SJCRH30 (cell line): ENCODE data around the gene SOS2. TPM values are rescaled to one million over a fixed set of nuclear protein-coding genes. Genes with fewer than 3 reads are reported as not detected.

Source experiments
- DNase-seq, 2 experiments: peaks; one replicate each; pipeline ENCODE4 v3.0.0-alpha.2; 2015 to 2020
- H3K27ac ChIP-seq: fragments of 250-450 bp; sonication (Bioruptor Pico); 2 replicates; pipeline ENCODE4 v1.5.1; 2020; ENCODE audit warnings: mild to moderate bottlenecking, moderate library complexity
- H3K27me3 ChIP-seq: fragments of 250-450 bp; sonication (Bioruptor Pico); 2 replicates; pipeline ENCODE4 v1.5.1; 2020; ENCODE audit warnings: mild to moderate bottlenecking, moderate library complexity
- H3K36me3 ChIP-seq: fragments of 250-450 bp; sonication (Bioruptor Pico); 2 replicates; pipeline ENCODE4 v1.5.1; 2020; ENCODE audit warnings: mild to moderate bottlenecking, moderate library complexity
- H3K4me1 ChIP-seq: fragments of 250-450 bp; sonication (Bioruptor Pico); 2 replicates; pipeline ENCODE4 v1.5.1; 2020; ENCODE audit warnings: mild to moderate bottlenecking, moderate library complexity
- H3K4me3 ChIP-seq: fragments of 250-450 bp; sonication (Bioruptor Pico); 2 replicates; pipeline ENCODE4 v1.5.1; 2020; ENCODE audit warnings: mild to moderate bottlenecking, moderate library complexity
- H3K9me3 ChIP-seq: fragments of 250-450 bp; sonication (Bioruptor Pico); replicated peaks from 2 replicates; pipeline ENCODE4 v1.5.1; 2020; ENCODE audit warnings: mild to moderate bottlenecking, moderate library complexity
- total RNA-seq: library from RNA; depleted of rRNA; stranded (reverse); fragments of >200 nt; shearing (Covaris generic); gene quantifications from 2 replicates; pipeline ENCODE4 v1.2.3, GENCODE V29; 2014

SOS2 gene
- total RNA-seq, 1 experiment from 2014 or later, result 30.7 TPM

DNA sequence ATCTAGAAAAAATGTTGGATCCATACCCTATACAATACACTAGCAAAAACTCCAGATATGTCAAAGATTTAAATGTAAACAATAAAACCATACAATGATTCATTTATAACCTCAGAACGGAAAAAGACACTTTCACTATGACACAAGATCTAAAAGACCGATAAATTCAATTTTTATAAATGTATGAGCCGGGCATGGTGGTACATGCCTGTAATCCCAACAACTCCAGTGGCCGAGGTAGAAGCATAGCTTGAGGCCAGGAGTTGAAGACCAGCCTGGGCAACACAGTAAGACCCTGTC is 2.5 kb upstream of the SOS2 start:
- H3K9me3 ChIP-seq, result no peaks in the 10 kb centered on the region
- peaks cover 3% of the 10 kb centered on the region; the same call in 1 of the 2 replicates for H3K36me3 ChIP-seq
- H3K27me3 ChIP-seq, result no peaks in the 10 kb centered on the region
- H3K27ac ChIP-seq, result no peak overlapping the region
- no peak overlapping the region for H3K4me3 ChIP-seq
- no peak for DNase-seq
- peaks cover 4% of the 10 kb centered on the region; the same call in 1 of the 2 replicates for H3K4me1 ChIP-seq

DNA sequence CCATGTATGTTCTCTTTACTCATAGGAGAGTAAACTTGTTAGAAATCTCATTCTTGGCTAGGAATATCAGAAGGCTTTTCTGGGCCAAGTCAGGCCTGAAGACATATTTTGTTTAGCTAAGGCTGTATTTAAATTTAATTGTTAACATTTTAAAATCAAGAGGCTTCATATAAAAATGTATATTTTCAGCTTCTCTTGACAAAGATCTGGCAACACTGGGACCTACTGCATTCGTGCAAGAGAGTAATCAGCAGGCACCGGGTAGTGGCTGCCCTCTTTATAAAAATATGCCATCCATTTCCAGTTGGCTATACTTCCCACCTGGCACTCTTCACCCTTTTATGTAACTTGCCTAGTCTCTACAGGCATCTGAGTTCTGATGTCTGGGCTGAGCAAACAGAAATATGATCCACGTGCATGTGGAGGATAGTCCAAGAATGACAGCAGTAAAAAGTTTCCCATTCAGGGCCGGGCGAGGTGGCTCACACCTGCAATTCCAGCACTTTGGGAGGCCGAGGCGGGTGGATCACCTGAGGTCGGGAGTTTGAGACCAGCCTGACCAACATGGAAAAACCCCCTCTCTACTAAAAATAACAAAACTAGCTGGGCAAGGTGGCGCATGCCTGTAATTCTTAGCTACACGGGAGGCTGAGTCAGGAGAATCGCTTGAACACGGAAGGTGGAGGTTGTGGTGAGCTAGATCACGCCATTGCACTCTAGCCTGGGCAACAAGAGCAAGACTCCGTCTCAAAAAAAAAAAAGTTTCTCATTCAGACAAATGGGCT is 2.0 kb upstream of the SOS2 start:
- peaks cover 4% of the 10 kb centered on the region; the same call in 1 of the 2 replicates for H3K4me1 ChIP-seq
- no peak overlapping the region for H3K4me3 ChIP-seq
- DNase-seq, result no peak
- no peaks in the 10 kb centered on the region; the same call in 1 of the 2 replicates for H3K9me3 ChIP-seq
- no peak overlapping the region for H3K27ac ChIP-seq
- H3K27me3 ChIP-seq, result no peaks in the 10 kb centered on the region
- peaks cover 4% of the 10 kb centered on the region; the same call in 1 of the 2 replicates for H3K36me3 ChIP-seq

DNA sequence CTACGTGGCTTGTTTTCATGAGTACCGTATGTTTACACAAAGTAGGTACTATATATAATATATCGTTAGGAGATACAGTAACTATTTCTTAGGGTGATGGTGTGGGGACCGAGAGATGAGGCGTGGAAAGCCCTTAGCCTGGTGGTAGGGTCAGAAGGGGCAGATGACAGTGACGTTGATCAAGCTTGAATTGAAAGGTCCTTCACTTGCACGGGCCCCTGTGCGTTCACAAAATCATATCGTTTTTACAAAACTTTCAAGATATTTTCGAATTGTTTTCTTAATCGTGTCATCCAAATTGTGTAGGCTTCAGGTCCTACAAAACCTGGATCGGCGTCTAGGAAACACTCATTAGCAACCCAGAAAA is 881 bp upstream of the SOS2 start:
- DNase-seq, result no peak
- peaks cover 4% of the 10 kb centered on the region; the same call in 1 of the 2 replicates for H3K4me1 ChIP-seq
- peak overlapping the region; percentile 77 for H3K27ac ChIP-seq
- H3K27me3 ChIP-seq, result no peaks in the 10 kb centered on the region
- no peaks in the 10 kb centered on the region; the same call in 1 of the 2 replicates for H3K9me3 ChIP-seq
- H3K4me3 ChIP-seq, result peak overlapping the region; percentile 83
- H3K36me3 ChIP-seq, result peaks cover 6% of the 10 kb centered on the region; the same call in 1 of the 2 replicates

DNA sequence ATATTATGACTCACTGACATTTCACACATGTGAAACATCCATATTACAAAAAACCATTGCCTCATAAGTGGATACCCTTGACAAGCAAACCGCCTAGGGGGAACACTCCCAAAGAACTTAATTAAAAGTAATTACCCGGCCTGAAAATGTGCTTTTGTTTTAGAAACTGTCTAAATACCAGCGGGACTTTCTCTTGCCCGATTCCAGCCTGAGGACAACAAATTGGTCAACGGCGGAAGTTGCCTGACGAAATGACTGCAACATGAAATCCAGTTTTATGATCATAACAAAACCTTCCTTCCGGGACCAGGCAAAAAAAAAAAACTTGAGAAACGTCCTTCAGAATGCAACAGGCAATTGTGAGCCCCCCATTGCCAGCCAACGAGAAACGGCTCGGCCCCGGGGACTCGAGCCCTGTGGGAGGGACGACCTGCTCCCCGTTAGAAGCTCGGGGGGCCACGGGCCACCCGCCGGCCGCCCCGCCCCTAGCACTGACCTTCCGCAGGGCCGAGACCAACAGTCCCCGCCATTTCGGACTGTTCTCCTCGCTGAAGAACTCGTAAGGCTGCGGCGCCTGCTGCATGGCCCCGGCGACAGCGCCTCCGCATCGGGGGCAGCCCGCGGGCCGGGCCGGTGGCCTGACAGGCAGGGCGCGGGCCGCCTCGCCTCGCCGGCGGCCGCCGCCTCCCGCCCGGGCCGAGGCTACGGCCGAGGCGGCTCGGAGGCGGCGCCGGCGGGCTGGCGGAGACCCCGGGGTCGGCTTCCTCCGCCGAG is 490 bp downstream of the SOS2 start:
- peak overlapping the region; percentile 83 for H3K4me3 ChIP-seq
- peak; percentile 53 for DNase-seq
- peaks cover 4% of the 10 kb centered on the region; the same call in 1 of the 2 replicates for H3K4me1 ChIP-seq
- no peaks in the 10 kb centered on the region; the same call in 1 of the 2 replicates for H3K9me3 ChIP-seq
- H3K36me3 ChIP-seq, result peaks cover 6% of the 10 kb centered on the region; the same call in 1 of the 2 replicates
- no peaks in the 10 kb centered on the region for H3K27me3 ChIP-seq
- H3K27ac ChIP-seq, result peak overlapping the region; percentile 63

DNA sequence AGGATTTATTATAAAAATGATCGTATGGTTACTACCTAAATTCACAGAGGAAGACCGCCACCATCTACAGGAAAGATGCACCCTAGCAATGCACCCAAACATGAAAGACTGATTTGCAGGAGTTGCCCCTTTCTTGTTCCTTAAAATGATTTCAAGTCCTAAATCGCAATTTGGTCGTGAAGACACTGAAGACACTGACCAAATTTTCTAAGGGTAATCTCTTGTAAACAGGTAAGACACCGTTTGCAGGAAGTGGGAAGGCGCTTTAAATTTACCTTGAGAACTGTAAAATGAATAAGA is 1.0 kb downstream of the SOS2 start:
- peak overlapping the region; percentile 83 for H3K4me3 ChIP-seq
- no peaks in the 10 kb centered on the region for H3K27me3 ChIP-seq
- H3K36me3 ChIP-seq, result peaks cover 6% of the 10 kb centered on the region; the same call in 1 of the 2 replicates
- peaks cover 7% of the 10 kb centered on the region for H3K4me1 ChIP-seq
- no peak for DNase-seq
- no peaks in the 10 kb centered on the region; the same call in 1 of the 2 replicates for H3K9me3 ChIP-seq
- peak overlapping the region; percentile 63; the same call in 1 of the 2 replicates for H3K27ac ChIP-seq

DNA sequence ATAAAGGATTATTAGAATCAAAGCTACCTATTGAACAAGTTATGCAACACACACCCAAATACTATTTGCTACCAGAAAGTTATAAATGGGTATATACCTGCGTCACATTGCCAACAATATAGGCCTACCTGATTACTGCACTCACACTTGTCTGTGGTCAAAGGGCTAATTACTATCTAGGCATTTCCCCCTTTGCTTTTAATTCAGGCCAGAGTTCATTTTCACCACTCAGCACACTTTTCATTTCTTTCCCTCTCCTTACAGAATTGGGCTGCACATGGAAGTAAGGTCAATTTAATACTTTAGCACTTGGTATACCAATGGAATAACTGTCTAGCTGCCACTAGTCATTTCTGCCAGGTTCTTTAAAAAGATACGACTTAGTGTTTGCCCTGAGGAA is 1.7 kb downstream of the SOS2 start:
- Histone ChIP-seq H3K9me3 (no peaks in the 10 kb centered on the region; the same call in 1 of the 2 replicates), H3K4me1 (peaks cover 7% of the 10 kb centered on the region), H3K36me3 (peaks cover 6% of the 10 kb centered on the region; the same call in 1 of the 2 replicates), H3K27me3 (no peaks in the 10 kb centered on the region), H3K4me3 (peak overlapping the region; percentile 83), H3K27ac (no peak overlapping the region)
- no peak for DNase-seq

DNA sequence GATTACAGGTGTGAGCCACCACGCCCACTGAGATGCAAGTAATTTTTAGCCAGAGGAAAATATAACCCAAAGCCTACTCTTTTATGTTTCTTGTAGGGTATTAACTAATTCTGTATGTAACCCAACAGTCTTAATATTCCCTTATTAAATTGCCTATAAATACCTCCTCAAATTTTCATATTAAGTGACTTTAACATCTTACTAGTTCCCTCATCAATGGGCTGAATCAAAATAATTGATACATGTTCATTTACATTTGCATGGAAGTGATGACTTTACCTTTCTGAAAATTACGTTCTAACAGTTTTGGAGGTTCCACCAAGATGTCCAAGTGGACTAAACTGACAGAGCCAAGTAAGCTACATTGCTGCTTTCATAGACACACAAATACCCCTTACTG is 3.1 kb downstream of the SOS2 start:
- Histone ChIP-seq H3K9me3 (no peaks in the 10 kb centered on the region; the same call in 1 of the 2 replicates), H3K27ac (no peak overlapping the region), H3K36me3 (peaks cover 6% of the 10 kb centered on the region; the same call in 1 of the 2 replicates), H3K4me3 (no peak overlapping the region), H3K27me3 (no peaks in the 10 kb centered on the region), H3K4me1 (peaks cover 7% of the 10 kb centered on the region)
- DNase-seq, result no peak

DNA sequence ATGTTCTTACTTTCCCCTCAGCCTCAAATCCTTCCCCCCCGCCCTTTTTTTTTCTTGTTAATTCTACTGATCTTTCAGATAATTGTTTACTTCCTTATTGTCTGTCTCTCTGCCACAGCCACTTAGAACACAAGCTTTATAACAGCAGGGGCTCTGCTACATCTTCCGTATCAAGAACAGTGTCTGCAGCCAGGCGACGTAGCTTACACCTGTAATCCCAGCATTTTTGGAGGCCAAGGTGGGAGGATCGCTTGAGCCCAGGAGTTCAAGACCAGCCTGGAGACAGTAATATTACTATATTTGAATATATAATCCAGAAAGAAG is 5.4 kb downstream of the SOS2 start:
- no peak for DNase-seq
- Histone ChIP-seq H3K27ac (no peak overlapping the region), H3K36me3 (peaks cover 6% of the 10 kb centered on the region; the same call in 1 of the 2 replicates), H3K4me3 (no peak overlapping the region), H3K4me1 (peaks cover 7% of the 10 kb centered on the region), H3K9me3 (no peaks in the 10 kb centered on the region; the same call in 1 of the 2 replicates), H3K27me3 (no peaks in the 10 kb centered on the region)

DNA sequence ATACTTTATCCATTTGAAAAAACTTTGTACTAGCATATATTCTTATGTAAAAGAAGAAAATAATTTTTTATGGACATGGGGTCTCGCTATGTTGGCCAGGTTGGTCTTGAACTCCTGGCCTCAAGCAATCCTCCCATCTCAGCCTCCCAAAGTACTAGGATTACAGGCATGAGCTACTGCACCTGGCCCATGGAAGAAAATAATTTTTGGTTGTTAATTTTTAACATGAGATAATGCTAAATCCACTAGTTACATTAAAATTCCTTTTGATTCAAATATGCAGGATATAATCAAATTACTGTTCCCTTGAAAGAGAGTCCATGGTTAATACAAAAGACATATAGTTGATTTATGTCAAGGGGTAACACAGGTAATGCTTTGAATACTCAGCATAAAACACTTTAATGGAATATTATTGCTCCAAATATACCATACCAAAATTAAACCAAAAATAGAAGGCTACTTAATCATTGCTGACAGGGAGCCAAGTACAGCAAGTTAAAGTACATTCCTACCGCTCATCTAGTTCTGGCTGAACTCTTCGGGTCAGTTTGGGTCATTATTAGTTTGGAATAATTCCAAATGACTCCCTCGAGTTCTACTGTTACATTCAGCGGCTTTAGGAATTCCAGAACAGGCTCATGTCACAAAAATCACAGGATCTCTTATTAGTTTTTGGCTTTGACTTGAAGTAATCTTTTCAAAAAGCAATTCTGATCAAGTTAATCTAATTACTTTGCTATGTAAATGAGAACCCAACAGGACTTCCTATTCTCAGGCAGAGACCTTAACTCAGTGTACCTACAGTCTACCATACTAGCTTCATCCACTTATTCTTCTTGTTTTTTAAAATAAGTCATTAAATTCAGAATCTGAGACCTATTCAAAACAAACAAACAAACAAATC is 6.1 kb downstream of the SOS2 start:
- DNase-seq, result peak in 1 of 2 experiments; percentile 20
- no peaks in the 10 kb centered on the region for H3K27me3 ChIP-seq
- no peak overlapping the region for H3K27ac ChIP-seq
- H3K9me3 ChIP-seq, result no peaks in the 10 kb centered on the region; the same call in 1 of the 2 replicates
- H3K4me1 ChIP-seq, result peaks cover 7% of the 10 kb centered on the region
- H3K4me3 ChIP-seq, result no peak overlapping the region
- peaks cover 6% of the 10 kb centered on the region; the same call in 1 of the 2 replicates for H3K36me3 ChIP-seq

DNA sequence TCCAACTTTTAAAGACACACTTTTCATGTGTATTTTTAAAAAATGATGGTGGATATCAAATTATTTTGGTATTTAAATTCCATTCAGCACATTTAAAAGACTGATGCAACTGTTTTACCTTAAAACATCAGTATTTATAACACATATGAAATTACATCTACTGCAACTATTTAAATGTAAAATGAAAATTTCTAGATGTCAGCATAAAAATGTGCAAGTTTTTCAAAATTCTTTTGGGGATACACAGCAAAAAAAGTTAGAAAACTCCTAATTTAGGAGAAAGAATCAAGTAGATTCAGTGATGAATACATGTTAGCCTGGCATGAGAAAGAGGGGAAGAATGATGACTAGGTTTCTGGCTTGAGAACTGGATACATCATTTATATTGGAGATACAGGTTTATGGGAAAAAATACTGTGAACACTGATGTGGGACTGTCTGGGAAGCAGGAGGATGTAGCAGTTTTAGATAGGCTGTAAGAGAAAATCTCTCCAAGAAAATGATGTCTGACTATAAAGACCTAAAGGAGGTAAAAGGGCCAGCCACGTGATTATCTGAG is 9.2 kb downstream of the SOS2 start:
- H3K9me3 ChIP-seq, result no peaks in the 10 kb centered on the region
- peaks cover 3% of the 10 kb centered on the region; the same call in 1 of the 2 replicates for H3K4me1 ChIP-seq
- no peaks in the 10 kb centered on the region for H3K27me3 ChIP-seq
- H3K27ac ChIP-seq, result no peak overlapping the region
- no peak overlapping the region for H3K4me3 ChIP-seq
- DNase-seq, result no peak
- H3K36me3 ChIP-seq, result no peaks in the 10 kb centered on the region

DNA sequence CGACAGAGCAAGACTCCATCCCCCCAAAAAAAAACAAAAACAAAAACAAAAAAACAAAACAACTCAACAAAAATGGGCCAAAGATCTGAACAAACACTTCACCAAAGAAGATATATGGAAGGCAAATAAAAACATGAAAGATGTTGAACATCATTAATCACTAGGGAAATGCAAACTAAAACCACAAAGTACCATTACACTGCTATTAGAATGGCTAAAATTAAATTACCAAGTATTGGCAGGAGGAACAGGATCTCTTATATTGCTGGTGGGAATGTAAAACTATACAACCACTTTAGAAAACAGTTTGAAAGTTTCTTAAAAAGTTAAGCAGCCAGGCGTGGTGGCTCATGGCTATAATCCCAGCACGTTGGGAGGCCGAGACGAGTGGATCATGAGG is 12.9 kb downstream of the SOS2 start:
- no peak for DNase-seq
- Histone ChIP-seq H3K9me3 (no peaks in the 10 kb centered on the region), H3K27ac (no peak overlapping the region), H3K4me1 (no peaks in the 10 kb centered on the region), H3K4me3 (no peak overlapping the region), H3K36me3 (no peaks in the 10 kb centered on the region), H3K27me3 (no peaks in the 10 kb centered on the region)

DNA sequence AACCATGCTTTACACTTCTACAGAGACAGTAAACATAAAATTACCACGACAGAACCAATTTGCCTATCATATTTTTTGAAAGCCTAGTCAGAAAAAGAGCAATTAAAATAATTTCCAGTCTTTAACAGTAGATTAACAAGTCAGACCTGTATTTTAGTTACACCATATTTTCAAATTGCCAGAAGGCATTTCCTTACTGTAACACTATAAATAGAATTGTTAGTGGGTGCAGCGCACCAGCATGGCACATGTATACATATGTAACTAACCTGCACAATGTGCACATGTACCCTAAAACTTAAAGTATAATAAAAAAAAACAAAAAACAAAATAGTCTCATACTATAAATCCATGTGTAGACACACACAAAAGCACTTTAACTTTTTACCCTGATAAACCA is 16.0 kb downstream of the SOS2 start:
- no peaks in the 10 kb centered on the region for H3K9me3 ChIP-seq

DNA sequence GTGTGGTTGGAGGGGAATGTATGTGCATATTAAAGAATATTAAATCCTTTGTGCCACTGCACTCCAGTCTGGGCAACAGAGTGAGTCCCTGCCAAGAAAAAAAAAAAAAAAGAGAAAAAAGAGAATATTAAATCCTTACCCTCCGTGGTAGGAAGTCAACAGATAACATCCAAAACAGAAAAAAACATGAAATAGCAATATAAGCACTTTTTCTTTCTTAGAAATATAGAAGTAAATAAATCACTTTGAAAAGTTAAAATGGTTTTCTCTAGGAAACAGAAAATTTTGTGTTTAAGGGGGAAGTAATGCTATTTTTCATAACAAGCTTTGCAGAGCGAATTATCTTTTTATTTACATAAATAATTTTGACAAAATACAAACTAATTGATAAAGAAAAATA is 17.6 kb downstream of the SOS2 start:
- Histone ChIP-seq H3K27me3 (no peaks in the 10 kb centered on the region), H3K27ac (no peak overlapping the region), H3K36me3 (peaks cover 2% of the 10 kb centered on the region), H3K4me3 (no peak overlapping the region), H3K4me1 (no peaks in the 10 kb centered on the region), H3K9me3 (no peaks in the 10 kb centered on the region)
- no peak for DNase-seq

More for the DNA sequence above, 16.0 kb downstream of the SOS2 start:
- Histone ChIP-seq H3K27ac (no peak overlapping the region), H3K4me3 (no peak overlapping the region), H3K4me1 (no peaks in the 10 kb centered on the region), H3K27me3 (no peaks in the 10 kb centered on the region), H3K36me3 (peaks cover 2% of the 10 kb centered on the region)
- no peak for DNase-seq

DNA sequence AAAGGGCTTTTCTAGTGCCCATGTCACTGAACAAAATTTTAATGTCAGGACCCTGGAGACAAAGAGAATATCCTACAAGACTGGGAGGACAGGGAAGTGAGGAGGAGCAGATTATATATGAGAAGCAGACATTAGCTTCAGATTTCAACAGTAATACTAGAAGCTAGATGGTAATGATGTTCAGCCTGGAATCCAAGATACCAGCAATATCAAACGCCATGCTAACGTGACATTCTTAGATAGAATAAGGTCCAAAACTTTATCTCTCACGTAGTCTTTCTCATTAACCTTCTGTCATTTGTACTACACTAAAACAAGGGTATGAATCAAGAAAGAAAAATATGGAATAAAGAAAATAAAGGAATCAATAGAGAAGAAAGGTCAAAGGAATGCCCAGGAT is 18.7 kb downstream of the SOS2 start:
- Histone ChIP-seq H3K27me3 (no peaks in the 10 kb centered on the region), H3K4me1 (no peaks in the 10 kb centered on the region), H3K9me3 (no peaks in the 10 kb centered on the region), H3K4me3 (no peak overlapping the region), H3K36me3 (peaks cover 2% of the 10 kb centered on the region), H3K27ac (no peak overlapping the region)
- DNase-seq, result no peak
